K562 treated with DMSO at 1 percent for 48 hours (cell line): ENCODE results near the gene TYW5. TPM values are rescaled to one million over a fixed set of nuclear protein-coding genes. Genes with fewer than 3 reads are reported as not detected.

ENCODE experiments used
- total RNA-seq: library from RNA; unstranded; fragments of 300-600 nt; gene quantifications from 2 replicates; pipeline ENCODE4 v1.2.3, GENCODE V29; 2022; ENCODE audit warnings: low replicate concordance; ENCODE audit errors: extremely low read depth

The TYW5 gene
- not detected in 2 replicates for total RNA-seq

GRCh38 chr2:199955339-199956061 lies at the start of gene TYW5, which contains the start of gene MAIP1:
TSS of gene TYW5 (minus strand) at chr2:199955491. CDS start at chr2:199955470, 21 bp downstream.
TSS of gene MAIP1 (plus strand) at chr2:199955582. CDS start at chr2:199955799, 217 bp downstream.

GRCh38 chr2:199911052-199911876 lies 44.0 kb downstream of the TYW5 start, which contains the start of gene C2orf69:
TSS of gene C2orf69 (plus strand) at chr2:199911293. CDS start at chr2:199911439, 146 bp downstream.

Other genes with a start within 250 kb of the TYW5 start
- not detected in 2 replicates for gene FTCDNL1, start 104.3 kb downstream of the TYW5 start, total RNA-seq
- not detected in 2 replicates for gene C2orf69, start 44.2 kb downstream of the TYW5 start, total RNA-seq
- gene MAIP1, start 91 bp upstream of the TYW5 start, total RNA-seq: not detected in 2 replicates